ENCODE measurements around the gene CSF2RB.

GRCh38 chr22:36872084-36872483, 41.3 kb upstream of the CSF2RB start:
- no peak for TF ChIP-seq CTCF (conservative IDR thresholded peaks at IDR 0.05)
- no peak for TF ChIP-seq EZH2 (IDR thresholded peaks at IDR 0.05; ENCODE audit: low read depth)
